ENCODE measurements around the gene DDX5.

DDX5 gene

GRCh38 chr17:64506201-64506575, at the start of gene DDX5:
DDX5 (minus strand) TSS chr17:64506289; CDS start chr17:64506119, 170 bp downstream.
- peak within 1 kb of the TSS; percentile 95 for H3K4me3 ChIP-seq (ENCODE audit: low read length)
- no peak for TF ChIP-seq ZNF274 (IDR thresholded peaks at IDR 0.05; ENCODE audit: low read depth, low read length)

- TF ChIP-seq ZNF274 (IDR thresholded peaks at IDR 0.05; ENCODE audit: low read depth, low read length), result no peak
- no peak overlapping the region for H3K4me3 ChIP-seq (ENCODE audit: low read length)
Observed at GRCh38 chr17:64555281-64555680, 49.2 kb upstream of the DDX5 start.

- H3K4me3 ChIP-seq (ENCODE audit: low read length), result no peak overlapping the region
- no peak for TF ChIP-seq ZNF274 (IDR thresholded peaks at IDR 0.05; ENCODE audit: low read depth, low read length)
Observed at GRCh38 chr17:64554028-64554637, 48.0 kb upstream of the DDX5 start.

- no peak for TF ChIP-seq ZNF274 (IDR thresholded peaks at IDR 0.05; ENCODE audit: low read depth, low read length)
- H3K4me3 ChIP-seq (ENCODE audit: low read length), result no peak overlapping the region
Observed at GRCh38 chr17:64551461-64551860, 45.4 kb upstream of the DDX5 start.

- no peak for TF ChIP-seq ZNF274 (IDR thresholded peaks at IDR 0.05; ENCODE audit: low read depth, low read length)
- no peak overlapping the region for H3K4me3 ChIP-seq (ENCODE audit: low read length)
Observed at GRCh38 chr17:64547319-64547718, 41.2 kb upstream of the DDX5 start.

GRCh38 chr17:64546716-64547115, 40.6 kb upstream of the DDX5 start:
- no peak for TF ChIP-seq ZNF274 (IDR thresholded peaks at IDR 0.05; ENCODE audit: low read depth, low read length)
- H3K4me3 ChIP-seq (ENCODE audit: low read length), result no peak overlapping the region

- no peak for TF ChIP-seq ZNF274 (IDR thresholded peaks at IDR 0.05; ENCODE audit: low read depth, low read length)
- H3K4me3 ChIP-seq (ENCODE audit: low read length), result no peak overlapping the region
Observed at GRCh38 chr17:64544742-64545141, 38.7 kb upstream of the DDX5 start.

GRCh38 chr17:64540118-64540776, 34.2 kb upstream of the DDX5 start:
- no peak overlapping the region for H3K4me3 ChIP-seq (ENCODE audit: low read length)
- TF ChIP-seq ZNF274 (IDR thresholded peaks at IDR 0.05; ENCODE audit: low read depth, low read length), result no peak

- no peak overlapping the region for H3K4me3 ChIP-seq (ENCODE audit: low read length)
- no peak for TF ChIP-seq ZNF274 (IDR thresholded peaks at IDR 0.05; ENCODE audit: low read depth, low read length)
Observed at GRCh38 chr17:64538508-64539130, 32.5 kb upstream of the DDX5 start.

- TF ChIP-seq ZNF274 (IDR thresholded peaks at IDR 0.05; ENCODE audit: low read depth, low read length), result no peak
- no peak overlapping the region for H3K4me3 ChIP-seq (ENCODE audit: low read length)
Observed at GRCh38 chr17:64537488-64537887, 31.4 kb upstream of the DDX5 start.

- H3K4me3 ChIP-seq (ENCODE audit: low read length), result no peak overlapping the region
- TF ChIP-seq ZNF274 (IDR thresholded peaks at IDR 0.05; ENCODE audit: low read depth, low read length), result no peak
Observed at GRCh38 chr17:64536913-64537312, 30.8 kb upstream of the DDX5 start.

- no peak for TF ChIP-seq ZNF274 (IDR thresholded peaks at IDR 0.05; ENCODE audit: low read depth, low read length)
- H3K4me3 ChIP-seq (ENCODE audit: low read length), result no peak overlapping the region
Observed at GRCh38 chr17:64535357-64535756, 29.3 kb upstream of the DDX5 start.

- no peak overlapping the region for H3K4me3 ChIP-seq (ENCODE audit: low read length)
- TF ChIP-seq ZNF274 (IDR thresholded peaks at IDR 0.05; ENCODE audit: low read depth, low read length), result no peak
Observed at GRCh38 chr17:64534187-64534586, 28.1 kb upstream of the DDX5 start.

GRCh38 chr17:64533784-64534183, 27.7 kb upstream of the DDX5 start:
- TF ChIP-seq ZNF274 (IDR thresholded peaks at IDR 0.05; ENCODE audit: low read depth, low read length), result no peak

GRCh38 chr17:64532409-64532808, 26.3 kb upstream of the DDX5 start:
- TF ChIP-seq ZNF274 (IDR thresholded peaks at IDR 0.05; ENCODE audit: low read depth, low read length), result no peak
- no peak overlapping the region for H3K4me3 ChIP-seq (ENCODE audit: low read length)

More at GRCh38 chr17:64533784-64534183, 27.7 kb upstream of the DDX5 start:
- no peak overlapping the region for H3K4me3 ChIP-seq (ENCODE audit: low read length)

All from GM08714 (cell line).